CD4-positive, alpha-beta memory T cell (primary cell): ENCODE data around the gene CRIP3. TPM values are rescaled to one million over a fixed set of nuclear protein-coding genes. Genes with fewer than 3 reads are reported as not detected.

Experiments
- CTCF ChIA-PET: fragments of 350-600 bp; sonication (Branson Sonifier 250); formaldehyde crosslinking; loops from one replicate; lab custom pipeline; 2021; ENCODE audit warnings: inconsistent platforms; ENCODE audit not compliant: partially characterized antibody; lab: Charles Lee
- POLR2A ChIA-PET: fragments of 350-600 bp; sonication (Branson Sonifier 250); formaldehyde crosslinking; loops from one replicate; lab custom pipeline; 2021; ENCODE audit not compliant: partially characterized antibody; lab: Charles Lee
- DNase-seq, 5 donors: peaks; one replicate each; pipeline versions ENCODE4 v3.0.0 to v3.0.0-alpha.2; 2020 to 2022; ENCODE audit warnings: mixed read lengths in 1 of 5
- H3K27ac ChIP-seq: one replicate; pipeline ENCODE4 v1.7.0; 2013; ENCODE audit warnings: low read depth, low read length
- H3K27me3 ChIP-seq: 2 replicates; pipeline ENCODE4 v1.7.0; 2013; ENCODE audit warnings: mild to moderate bottlenecking, low read length, moderate library complexity; ENCODE audit not compliant: insufficient read depth
- H3K36me3 ChIP-seq: 2 replicates; pipeline ENCODE4 v1.7.0; 2013; ENCODE audit warnings: mild to moderate bottlenecking, low read length, moderate library complexity; ENCODE audit not compliant: insufficient read depth
- H3K4me1 ChIP-seq: 2 replicates; pipeline ENCODE4 v1.7.0; 2013; ENCODE audit warnings: mild to moderate bottlenecking, low read length, moderate library complexity; ENCODE audit not compliant: insufficient read depth
- H3K4me3 ChIP-seq, 2 donors: one replicate each; pipeline ENCODE4 v1.7.0; 2013; ENCODE audit warnings: low read length in 2 of 2, mild to moderate bottlenecking in 1 of 2
- H3K9me3 ChIP-seq, 2 donors: one replicate each; pipeline ENCODE4 v1.7.0; 2013; ENCODE audit warnings: low read length in 2 of 2, control low read depth in 1 of 2; ENCODE audit not compliant: control insufficient read depth in 1 of 2
- H3K27ac Mint-ChIP-seq, 7 donors: one replicate each; pipeline ENCODE4 v1.8.0; 2020 to 2021; ENCODE audit warnings: mixed read lengths in 7 of 7, mild to moderate bottlenecking in 6 of 7, inconsistent platforms in 3 of 7, moderate library complexity in 3 of 7
- H3K27me3 Mint-ChIP-seq, 2 donors: one replicate each; pipeline ENCODE4 v1.8.0; 2020 to 2021; ENCODE audit warnings: mixed read lengths in 2 of 2
- H3K36me3 Mint-ChIP-seq, 2 donors: one replicate each; pipeline ENCODE4 v1.8.0; 2020 to 2021; ENCODE audit warnings: mixed read lengths in 2 of 2, inconsistent platforms in 1 of 2, mild to moderate bottlenecking in 1 of 2
- H3K4me1 Mint-ChIP-seq, 4 donors: one replicate each; pipeline ENCODE4 v1.8.0; 2020 to 2021; ENCODE audit warnings: mixed read lengths in 4 of 4, mild to moderate bottlenecking in 1 of 4
- H3K4me3 Mint-ChIP-seq, 8 donors: one replicate each; pipeline ENCODE4 v1.8.0; 2020 to 2021; ENCODE audit warnings: mixed read lengths in 8 of 8, mild to moderate bottlenecking in 7 of 8, moderate library complexity in 6 of 8, inconsistent platforms in 3 of 8
- H3K9me3 Mint-ChIP-seq, 8 donors: one replicate each; pipeline ENCODE4 v1.8.0; 2020 to 2021; ENCODE audit warnings: mixed read lengths in 8 of 8, mild to moderate bottlenecking in 5 of 8, inconsistent platforms in 3 of 8, moderate library complexity in 1 of 8
- intact Hi-C: fragments of 100-400 bp; cut with micrococcal nuclease; formaldehyde crosslinking; loops from one replicate; pipeline ENCODE4 v1.15.1; 2023
- polyA plus RNA-seq, 2 donors: library from polyadenylated mRNA; unstranded; fragments of 300-500 nt; fragmentation: Illumina TruSeq; gene quantifications; one replicate each; pipeline ENCODE4 v1.2.3, GENCODE V29; 2021
- total RNA-seq, 2 experiments: library from RNA; stranded (reverse); gene quantifications; one replicate each; pipeline ENCODE4 v1.2.3, GENCODE V29; 2021

The CRIP3 gene
- total and polyA plus RNA-seq, 4 experiments from 2014 or later, result 1.9 to 3.0 TPM; not detected in 2

- no peak overlapping the region for H3K4me3 Mint-ChIP-seq
- Histone ChIP-seq H3K27me3 (no peaks in the 10 kb centered on the region), H3K4me1 (no peaks in the 10 kb centered on the region), H3K27ac (no peak overlapping the region), H3K36me3 (no peaks in the 10 kb centered on the region), H3K9me3 (no peaks in the 10 kb centered on the region), H3K4me3 (no peak overlapping the region)
- H3K27me3 Mint-ChIP-seq, result peaks cover 8 to 15% of the 10 kb centered on the region in 2 donors
- peaks cover 0 to 2% (median 0%) of the 10 kb centered on the region in 8 donors for H3K9me3 Mint-ChIP-seq
- ChIA-PET CTCF (interaction anchor here (0.6 kb wide), 1 partner anchor 110 kb away, joined by 3 read pairs; no protein-coding TSS in a partner anchor), POLR2A (no interaction called here)
- no peaks in the 10 kb centered on the region for H3K36me3 Mint-ChIP-seq
- H3K27ac Mint-ChIP-seq, result no peak overlapping the region
- intact Hi-C loops, result no loop called here
- no peaks in the 10 kb centered on the region for H3K4me1 Mint-ChIP-seq
- no peak for DNase-seq
Observed at GRCh38 chr6:43290905-43291355, 17.7 kb downstream of the CRIP3 start.

- H3K27ac Mint-ChIP-seq, result no peak overlapping the region
- DNase-seq, result no peak
- peaks cover 12 to 18% of the 10 kb centered on the region in 2 donors for H3K27me3 Mint-ChIP-seq
- no peak overlapping the region for H3K4me3 Mint-ChIP-seq
- H3K36me3 Mint-ChIP-seq, result no peaks in the 10 kb centered on the region
- no peaks in the 10 kb centered on the region for H3K36me3 ChIP-seq
- intact Hi-C loops, result no loop called here
- no peaks in the 10 kb centered on the region for H3K4me1 Mint-ChIP-seq
- no peaks in the 10 kb centered on the region for H3K4me1 ChIP-seq
- no peaks in the 10 kb centered on the region for H3K27me3 ChIP-seq
- H3K9me3 Mint-ChIP-seq, result peaks cover 0 to 2% (median 0%) of the 10 kb centered on the region in 8 donors
- no peak overlapping the region for H3K27ac ChIP-seq
- no peaks in the 10 kb centered on the region for H3K9me3 ChIP-seq
- ChIA-PET POLR2A (no interaction called here), CTCF (interaction anchor here (0.6 kb wide), 1 partner anchor 110 kb away, joined by 3 read pairs; no protein-coding TSS in a partner anchor)
- no peak overlapping the region for H3K4me3 ChIP-seq
Observed at GRCh38 chr6:43290339-43290904, 18.2 kb downstream of the CRIP3 start.

GRCh38 chr6:43287717-43288679 is 20.6 kb downstream of the CRIP3 start:
- Mint-ChIP-seq H3K4me3 (no peak overlapping the region), H3K4me1 (peaks cover 0 to 1% (median 0%) of the 10 kb centered on the region in 4 donors), H3K9me3 (peaks cover 0 to 2% (median 0%) of the 10 kb centered on the region in 8 donors), H3K36me3 (no peaks in the 10 kb centered on the region), H3K27me3 (peaks cover 16 to 18% of the 10 kb centered on the region in 2 donors), H3K27ac (peak overlapping the region in 1 of 7 donors; percentile 72)
- Histone ChIP-seq H3K36me3 (no peaks in the 10 kb centered on the region), H3K27me3 (no peaks in the 10 kb centered on the region), H3K4me1 (no peaks in the 10 kb centered on the region), H3K9me3 (no peaks in the 10 kb centered on the region), H3K4me3 (no peak overlapping the region), H3K27ac (no peak overlapping the region)
- DNase-seq, result no peak
- ChIA-PET POLR2A (no interaction called here), CTCF (no interaction called here)
- intact Hi-C loops, result no loop called here

GRCh38 chr6:43286980-43287716 is 21.5 kb downstream of the CRIP3 start:
- no peaks in the 10 kb centered on the region for H3K27me3 ChIP-seq
- no peak overlapping the region for H3K4me3 Mint-ChIP-seq
- peaks cover 16 to 20% of the 10 kb centered on the region in 2 donors for H3K27me3 Mint-ChIP-seq
- H3K36me3 Mint-ChIP-seq, result no peaks in the 10 kb centered on the region
- H3K4me1 ChIP-seq, result no peaks in the 10 kb centered on the region
- POLR2A ChIA-PET, result no interaction called here
- no peaks in the 10 kb centered on the region for H3K36me3 ChIP-seq
- intact Hi-C loops, result no loop called here
- no peak overlapping the region for H3K4me3 ChIP-seq
- CTCF ChIA-PET, result no interaction called here
- no peak overlapping the region for H3K27ac Mint-ChIP-seq
- H3K9me3 Mint-ChIP-seq, result no peaks in the 10 kb centered on the region
- H3K27ac ChIP-seq, result no peak overlapping the region
- DNase-seq, result no peak
- H3K9me3 ChIP-seq, result no peaks in the 10 kb centered on the region
- peaks cover 0 to 1% (median 0%) of the 10 kb centered on the region in 4 donors for H3K4me1 Mint-ChIP-seq

GRCh38 chr6:43286456-43286979 is 22.1 kb downstream of the CRIP3 start:
- no peak overlapping the region for H3K27ac ChIP-seq
- intact Hi-C loops, result no loop called here
- POLR2A ChIA-PET, result no interaction called here
- H3K4me3 ChIP-seq, result no peak overlapping the region
- H3K9me3 ChIP-seq, result no peaks in the 10 kb centered on the region
- H3K9me3 Mint-ChIP-seq, result no peaks in the 10 kb centered on the region
- H3K4me3 Mint-ChIP-seq, result no peak overlapping the region
- no peak for DNase-seq
- no peaks in the 10 kb centered on the region for H3K4me1 ChIP-seq
- CTCF ChIA-PET, result no interaction called here
- peaks cover 16 to 23% of the 10 kb centered on the region in 2 donors for H3K27me3 Mint-ChIP-seq
- H3K36me3 ChIP-seq, result no peaks in the 10 kb centered on the region
- H3K36me3 Mint-ChIP-seq, result no peaks in the 10 kb centered on the region
- no peak overlapping the region for H3K27ac Mint-ChIP-seq
- no peaks in the 10 kb centered on the region for H3K27me3 ChIP-seq
- H3K4me1 Mint-ChIP-seq, result peaks cover 0 to 1% (median 0%) of the 10 kb centered on the region in 4 donors

- POLR2A ChIA-PET, result no interaction called here
Observed at GRCh38 chr6:43285832-43286231, 22.8 kb downstream of the CRIP3 start.

More at GRCh38 chr6:43285832-43286231, 22.8 kb downstream of the CRIP3 start:
- Histone ChIP-seq H3K27ac (no peak overlapping the region), H3K4me3 (no peak overlapping the region), H3K4me1 (no peaks in the 10 kb centered on the region), H3K9me3 (no peaks in the 10 kb centered on the region), H3K27me3 (no peaks in the 10 kb centered on the region), H3K36me3 (no peaks in the 10 kb centered on the region)
- peaks cover 16 to 23% of the 10 kb centered on the region in 2 donors for H3K27me3 Mint-ChIP-seq
- CTCF ChIA-PET, result interaction anchor here (1.0 kb wide), 1 partner anchor 17 kb away, joined by 3 read pairs; no protein-coding TSS in a partner anchor
- H3K4me3 Mint-ChIP-seq, result no peak overlapping the region
- H3K4me1 Mint-ChIP-seq, result peaks cover 0 to 1% (median 0%) of the 10 kb centered on the region in 4 donors
- no peaks in the 10 kb centered on the region for H3K9me3 Mint-ChIP-seq
- intact Hi-C loops, result no loop called here
- no peak overlapping the region for H3K27ac Mint-ChIP-seq
- no peak for DNase-seq
- H3K36me3 Mint-ChIP-seq, result no peaks in the 10 kb centered on the region
